Fibroblast of villous mesenchyme (primary cell): ENCODE results near the gene ERGIC1. TPM values are rescaled to one million over a fixed set of nuclear protein-coding genes. Genes with fewer than 3 reads are reported as not detected.
A peak's percentile ranks its signal among the peaks of the same experiment; 100 is the strongest.

ENCODE experiments used
- DNase-seq: peaks from one replicate; pipeline ENCODE4 v3.0.0-alpha.2; 2010; ENCODE audit warnings: low read depth
- H3K4me3 ChIP-seq: 2 replicates; pipeline ENCODE4 v1.5.1; 2011; ENCODE audit warnings: low read depth, mild to moderate bottlenecking, low read length
- total RNA-seq: library from RNA; depleted of rRNA; stranded (reverse); fragments of >200 nt; gene quantifications from 2 replicates; pipeline ENCODE4 v1.2.3, GENCODE V29; 2012
- TF ChIP-seq, protein P1 (sequence below): IDR thresholded peaks from 2 replicates; pipeline ENCODE4 v1.5.1; 2012; ENCODE audit warnings: low read depth, mild to moderate bottlenecking, low read length; ENCODE audit not compliant: insufficient read depth

Gene ERGIC1
- total RNA-seq, 1 donor, result 139 TPM

DNA sequence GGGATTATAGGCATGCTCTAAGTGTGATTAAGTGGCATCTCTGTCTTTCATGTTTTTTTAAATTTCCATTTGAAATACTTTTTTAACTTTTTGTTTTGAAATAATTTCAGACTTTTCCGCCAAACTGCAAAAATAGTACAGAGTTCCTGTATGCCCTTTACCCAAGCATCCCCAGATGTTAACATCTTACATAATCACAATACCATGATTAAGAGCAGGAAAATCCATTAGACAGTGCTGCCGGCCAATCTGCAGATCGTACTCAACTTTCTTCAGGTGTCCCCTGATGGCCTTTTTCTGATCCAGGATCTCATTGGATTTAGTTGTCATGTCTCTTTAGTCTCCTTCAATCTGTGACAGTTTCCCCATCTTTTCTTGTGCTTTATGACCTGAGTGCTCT is 49.0 kb downstream of the ERGIC1 start:
- H3K4me3 ChIP-seq, result no peak overlapping the region
- TF ChIP-seq, protein P1, sequence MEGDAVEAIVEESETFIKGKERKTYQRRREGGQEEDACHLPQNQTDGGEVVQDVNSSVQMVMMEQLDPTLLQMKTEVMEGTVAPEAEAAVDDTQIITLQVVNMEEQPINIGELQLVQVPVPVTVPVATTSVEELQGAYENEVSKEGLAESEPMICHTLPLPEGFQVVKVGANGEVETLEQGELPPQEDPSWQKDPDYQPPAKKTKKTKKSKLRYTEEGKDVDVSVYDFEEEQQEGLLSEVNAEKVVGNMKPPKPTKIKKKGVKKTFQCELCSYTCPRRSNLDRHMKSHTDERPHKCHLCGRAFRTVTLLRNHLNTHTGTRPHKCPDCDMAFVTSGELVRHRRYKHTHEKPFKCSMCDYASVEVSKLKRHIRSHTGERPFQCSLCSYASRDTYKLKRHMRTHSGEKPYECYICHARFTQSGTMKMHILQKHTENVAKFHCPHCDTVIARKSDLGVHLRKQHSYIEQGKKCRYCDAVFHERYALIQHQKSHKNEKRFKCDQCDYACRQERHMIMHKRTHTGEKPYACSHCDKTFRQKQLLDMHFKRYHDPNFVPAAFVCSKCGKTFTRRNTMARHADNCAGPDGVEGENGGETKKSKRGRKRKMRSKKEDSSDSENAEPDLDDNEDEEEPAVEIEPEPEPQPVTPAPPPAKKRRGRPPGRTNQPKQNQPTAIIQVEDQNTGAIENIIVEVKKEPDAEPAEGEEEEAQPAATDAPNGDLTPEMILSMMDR, result no peak
- no peak for DNase-seq

DNA sequence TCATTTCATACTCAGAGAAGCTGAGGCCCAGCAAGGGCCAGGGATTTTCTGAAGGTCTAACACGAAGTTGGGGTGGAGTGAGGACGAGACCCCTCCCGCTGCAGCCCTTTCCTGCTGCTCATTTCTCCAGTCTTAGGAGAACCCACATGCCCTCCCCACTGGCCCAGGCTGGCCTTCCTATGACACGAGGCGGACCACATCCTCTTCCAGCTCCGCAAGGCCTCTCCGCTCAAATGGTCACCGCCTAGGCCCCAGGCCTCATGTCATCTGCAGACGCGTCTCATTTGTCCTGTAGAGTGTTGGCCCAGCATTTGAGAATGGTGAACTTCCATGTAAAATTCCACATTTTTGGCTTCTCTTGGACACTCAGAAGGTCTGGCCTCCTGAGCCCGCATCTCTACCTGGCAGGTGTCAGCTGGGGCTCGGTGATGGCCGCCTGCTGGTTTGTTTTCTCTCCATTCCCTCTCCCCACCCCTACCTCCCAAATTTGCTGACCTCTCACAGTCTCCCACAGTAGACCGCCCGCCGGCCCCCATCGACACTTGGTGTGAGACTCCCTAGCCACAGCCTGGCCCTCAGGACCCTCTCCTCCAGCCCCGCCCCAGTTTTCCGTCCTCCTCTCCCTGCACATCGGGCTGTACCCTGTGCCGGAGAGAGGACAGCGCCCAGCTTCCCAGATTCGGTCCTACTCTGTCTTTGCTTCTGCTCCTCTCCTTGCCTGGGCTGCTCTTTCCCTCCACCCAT is 51.7 kb downstream of the ERGIC1 start:
- TF ChIP-seq, protein P1, result no peak
- H3K4me3 ChIP-seq, result no peak overlapping the region
- no peak for DNase-seq

DNA sequence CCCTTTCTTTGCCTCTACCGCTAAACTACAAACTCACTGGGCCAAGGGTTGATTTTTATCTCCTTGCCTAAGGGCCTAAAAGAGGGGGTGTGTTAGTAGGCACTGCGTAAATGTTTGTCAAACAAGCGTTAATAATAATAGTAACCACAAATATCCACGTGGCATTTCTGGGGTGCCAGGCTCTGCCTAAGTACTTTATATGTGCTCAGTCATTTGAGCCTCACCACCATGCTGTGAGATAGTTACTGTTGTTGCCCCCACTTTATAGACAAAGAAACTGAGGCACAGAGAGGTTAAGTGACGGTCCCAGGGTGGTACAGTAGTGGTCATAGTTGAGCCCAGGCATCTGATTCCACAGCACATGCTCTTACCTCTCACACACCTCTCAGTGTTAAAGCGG is 52.4 kb downstream of the ERGIC1 start:
- DNase-seq, result no peak

DNA sequence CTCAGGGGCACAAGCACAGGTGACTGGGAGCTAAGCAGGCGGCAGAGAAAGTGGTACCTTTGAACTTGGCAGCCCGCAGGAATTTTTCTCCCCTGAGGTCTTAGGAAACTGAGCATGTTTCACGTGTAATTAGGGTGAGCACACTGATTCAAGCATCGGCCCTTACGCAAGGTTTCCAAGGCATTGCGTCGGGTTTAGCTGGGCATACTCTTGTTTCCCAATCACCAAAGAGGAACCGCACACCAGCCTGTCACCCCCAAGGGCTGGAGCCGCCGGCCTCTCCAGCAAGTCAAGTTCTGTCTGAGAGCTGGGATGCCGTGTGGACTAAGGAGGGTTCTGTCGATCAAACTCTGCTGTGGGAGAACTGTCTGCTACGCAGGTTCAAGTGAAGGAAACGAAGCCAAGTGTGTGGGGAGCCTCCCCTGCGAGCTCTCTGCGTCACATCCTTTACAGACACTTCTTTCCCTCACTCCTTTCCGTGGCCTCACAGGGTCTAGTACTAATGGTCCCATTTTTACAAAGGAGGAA is 53.0 kb downstream of the ERGIC1 start:
- H3K4me3 ChIP-seq, result no peak overlapping the region
- peak; percentile 98 for DNase-seq

More for the DNA sequence above, 52.4 kb downstream of the ERGIC1 start:
- TF ChIP-seq, protein P1, result no peak
- no peak overlapping the region for H3K4me3 ChIP-seq

DNA sequence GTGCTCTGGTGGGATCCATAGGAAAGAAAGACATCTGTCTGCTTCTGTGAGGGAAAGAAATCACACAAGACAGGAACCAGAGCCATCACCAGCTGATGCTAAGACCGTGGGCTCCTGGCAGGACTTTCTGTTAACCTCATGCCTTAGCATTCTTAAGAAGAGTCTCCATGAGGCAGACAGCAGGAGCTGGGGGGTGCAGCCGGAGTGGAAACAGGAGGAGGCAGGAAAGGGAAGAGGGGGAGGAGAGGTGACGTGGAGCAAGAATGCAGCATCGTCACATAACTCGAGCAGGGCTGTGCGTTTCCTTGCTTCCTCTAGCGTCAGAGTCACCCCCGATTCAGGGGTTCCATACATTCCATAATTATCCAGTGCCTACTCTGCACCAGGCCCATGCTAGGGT is 53.6 kb downstream of the ERGIC1 start:
- TF ChIP-seq, protein P1, result no peak
- peak; percentile 95 for DNase-seq
- no peak overlapping the region for H3K4me3 ChIP-seq

More for the DNA sequence above, 53.0 kb downstream of the ERGIC1 start:
- TF ChIP-seq, protein P1, result no peak

DNA sequence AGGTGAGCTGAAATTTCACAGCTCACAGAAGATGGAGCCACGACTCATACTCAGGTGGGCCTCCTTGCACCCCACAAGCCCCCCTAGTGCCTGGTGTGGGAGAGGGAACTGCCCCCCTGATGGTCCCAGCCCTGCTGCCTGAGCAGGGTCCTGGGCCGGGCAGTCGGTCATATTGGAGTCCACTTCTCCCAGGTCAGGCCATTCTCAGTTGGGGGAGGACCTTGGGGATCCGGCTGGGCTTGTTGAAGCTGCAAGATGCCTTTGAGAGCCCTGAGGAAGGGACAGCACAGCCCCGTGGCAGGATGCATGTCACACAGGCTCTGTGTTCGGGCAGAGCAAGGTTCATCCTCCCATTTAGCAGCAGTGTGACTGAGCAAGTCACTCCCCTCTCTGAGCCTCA is 56.6 kb downstream of the ERGIC1 start:
- no peak for DNase-seq
- TF ChIP-seq, protein P1, result no peak
- H3K4me3 ChIP-seq, result no peak overlapping the region
